CD14-positive monocyte (primary cell): ENCODE results near the gene ACTG1. TPM values are rescaled to one million over a fixed set of nuclear protein-coding genes. Genes with fewer than 3 reads are reported as not detected.
A peak's percentile ranks its signal among the peaks of the same experiment; 100 is the strongest.

Source experiments
- DNase-seq, 3 donors: peaks; one replicate each; pipeline ENCODE4 v3.0.0-alpha.2; 2011 to 2022
- H2AFZ ChIP-seq: 2 replicates; pipeline ENCODE4 v1.6.0; 2012; ENCODE audit warnings: mild to moderate bottlenecking, low read depth, low read length, inconsistent platforms; ENCODE audit not compliant: insufficient read depth, poor library complexity, severe bottlenecking
- H3K27ac ChIP-seq, 2 donors: 1 replicate in 1 of 2; 2 replicates in 1 of 2; pipeline ENCODE4 v1.5.1; 2012 to 2013; ENCODE audit warnings: low read length in 2 of 2, control low read depth in 1 of 2, inconsistent platforms in 1 of 2, low read depth in 1 of 2, mild to moderate bottlenecking in 1 of 2
- H3K27me3 ChIP-seq, 2 donors: one replicate each; pipeline versions ENCODE4 v1.6.0 to v1.6.1; 2011 to 2013; ENCODE audit warnings: low read length in 2 of 2; ENCODE audit not compliant: control insufficient read depth in 2 of 2, insufficient read depth in 2 of 2
- H3K36me3 ChIP-seq, 2 donors: replicated peaks in 1 of 2; 1 replicate in 1 of 2; 2 replicates in 1 of 2; pipeline versions ENCODE4 v1.5.1 to v1.6.1; 2012 to 2013; ENCODE audit warnings: low read length in 2 of 2, control low read depth in 1 of 2, inconsistent platforms in 1 of 2, mild to moderate bottlenecking in 1 of 2; ENCODE audit not compliant: insufficient read depth in 2 of 2, control insufficient read depth in 1 of 2
- H3K4me1 ChIP-seq, 2 donors: 1 replicate in 1 of 2; 2 replicates in 1 of 2; pipeline versions ENCODE4 v1.5.1 to v1.6.1; 2012 to 2013; ENCODE audit warnings: low read length in 2 of 2, control low read depth in 1 of 2, inconsistent platforms in 1 of 2, mild to moderate bottlenecking in 1 of 2, moderate library complexity in 1 of 2; ENCODE audit not compliant: insufficient read depth in 2 of 2, control insufficient read depth in 1 of 2
- H3K4me2 ChIP-seq: replicated peaks from 2 replicates; pipeline ENCODE3; 2012; ENCODE audit warnings: low read length, moderate library complexity, mild to moderate bottlenecking; ENCODE audit not compliant: poor library complexity, severe bottlenecking; ENCODE audit errors: extremely low read depth
- H3K4me3 ChIP-seq, 3 experiments: fragments of 200-600 bp in 1 of 3; sonication (generic) in 1 of 3; replicated peaks in 1 of 3; 1 replicate in 2 of 3; 2 replicates in 1 of 3; pipeline ENCODE4 v1.5.1; 2011 to 2013; ENCODE audit warnings: low read length in 3 of 3, mild to moderate bottlenecking in 3 of 3, control low read depth in 2 of 3, low read depth in 2 of 3, inconsistent platforms in 1 of 3, moderate library complexity in 1 of 3
- H3K79me2 ChIP-seq: 2 replicates; pipeline ENCODE4 v1.6.0; 2012; ENCODE audit warnings: mild to moderate bottlenecking, control low read depth, inconsistent platforms, low read length, moderate library complexity; ENCODE audit not compliant: insufficient read depth
- H3K9ac ChIP-seq: 2 replicates; pipeline ENCODE4 v1.6.0; 2017; ENCODE audit warnings: low read length, mild to moderate bottlenecking; ENCODE audit not compliant: insufficient read depth, poor library complexity, severe bottlenecking
- H3K9me3 ChIP-seq, 2 donors: replicated peaks in 1 of 2; 1 replicate in 1 of 2; 2 replicates in 1 of 2; pipeline versions ENCODE4 v1.5.1 to v1.6.1; 2012 to 2013; ENCODE audit warnings: low read length in 2 of 2, control low read depth in 1 of 2; ENCODE audit not compliant: control insufficient read depth in 1 of 2, insufficient read depth in 1 of 2
- H4K20me1 ChIP-seq: 2 replicates; pipeline ENCODE4 v1.6.0; 2012; ENCODE audit warnings: mild to moderate bottlenecking, low read length, control low read depth, moderate library complexity; ENCODE audit not compliant: insufficient read depth
- H3K27ac Mint-ChIP-seq, 7 donors: one replicate each; pipeline ENCODE4 v1.8.0; 2020; ENCODE audit warnings: mild to moderate bottlenecking in 7 of 7, mixed read lengths in 7 of 7, moderate library complexity in 6 of 7, inconsistent platforms in 2 of 7
- H3K27me3 Mint-ChIP-seq, 3 donors: one replicate each; pipeline ENCODE4 v1.8.0; 2021 to 2022; ENCODE audit warnings: low read depth in 3 of 3, mild to moderate bottlenecking in 3 of 3, mixed read lengths in 3 of 3, moderate library complexity in 3 of 3, inconsistent platforms in 1 of 3
- H3K36me3 Mint-ChIP-seq, 2 donors: one replicate each; pipeline ENCODE4 v1.8.0; 2020; ENCODE audit warnings: mixed read lengths in 2 of 2, inconsistent platforms in 1 of 2, mild to moderate bottlenecking in 1 of 2
- H3K4me1 Mint-ChIP-seq: one replicate; pipeline ENCODE4 v1.8.0; 2020; ENCODE audit warnings: mild to moderate bottlenecking, mixed read lengths
- H3K4me3 Mint-ChIP-seq, 2 donors: one replicate each; pipeline ENCODE4 v1.8.0; 2020; ENCODE audit warnings: mild to moderate bottlenecking in 2 of 2, mixed read lengths in 2 of 2, moderate library complexity in 1 of 2
- H3K9me3 Mint-ChIP-seq, 7 donors: one replicate each; pipeline ENCODE4 v1.8.0; 2020 to 2022; ENCODE audit warnings: mixed read lengths in 7 of 7, mild to moderate bottlenecking in 6 of 7, moderate library complexity in 6 of 7, inconsistent platforms in 2 of 7
- WGBS: methylation state at CpG from one replicate; pipeline ENCODE4 v1.1.5; 2013; ENCODE audit warnings: missing lambda C conversion rate; ENCODE audit not compliant: insufficient coverage; 5-methylcytosine and 5-hydroxymethylcytosine counted together
- intact Hi-C, 2 donors: fragments of 100-400 bp; cut with micrococcal nuclease; formaldehyde crosslinking; loops; one replicate each; pipeline versions ENCODE4 v1.15.0 to v1.15.1; 2023
- polyA plus RNA-seq, 3 donors: library from polyadenylated mRNA; depleted of rRNA in 1 of 3; unstranded in 2 of 3; stranded (reverse) in 1 of 3; fragments of 300-500 nt in 2 of 3; fragments of >200 nt in 1 of 3; fragmentation: Illumina TruSeq in 2 of 3; gene quantifications; 1 replicate in 2 of 3; 2 replicates in 1 of 3; pipeline ENCODE4 v1.2.3, GENCODE V29; 2012 to 2021
- TF ChIP-seq, protein P1 (sequence below): fragments of 200-600 bp; IDR thresholded peaks from one replicate; pipeline ENCODE4 v1.8.0; 2022; ENCODE audit warnings: antibody characterized with exemption, mild to moderate bottlenecking

ACTG1 gene
- polyA plus RNA-seq, 3 donors, result 1,133 to 3,195 (median 1,620) TPM

DNA sequence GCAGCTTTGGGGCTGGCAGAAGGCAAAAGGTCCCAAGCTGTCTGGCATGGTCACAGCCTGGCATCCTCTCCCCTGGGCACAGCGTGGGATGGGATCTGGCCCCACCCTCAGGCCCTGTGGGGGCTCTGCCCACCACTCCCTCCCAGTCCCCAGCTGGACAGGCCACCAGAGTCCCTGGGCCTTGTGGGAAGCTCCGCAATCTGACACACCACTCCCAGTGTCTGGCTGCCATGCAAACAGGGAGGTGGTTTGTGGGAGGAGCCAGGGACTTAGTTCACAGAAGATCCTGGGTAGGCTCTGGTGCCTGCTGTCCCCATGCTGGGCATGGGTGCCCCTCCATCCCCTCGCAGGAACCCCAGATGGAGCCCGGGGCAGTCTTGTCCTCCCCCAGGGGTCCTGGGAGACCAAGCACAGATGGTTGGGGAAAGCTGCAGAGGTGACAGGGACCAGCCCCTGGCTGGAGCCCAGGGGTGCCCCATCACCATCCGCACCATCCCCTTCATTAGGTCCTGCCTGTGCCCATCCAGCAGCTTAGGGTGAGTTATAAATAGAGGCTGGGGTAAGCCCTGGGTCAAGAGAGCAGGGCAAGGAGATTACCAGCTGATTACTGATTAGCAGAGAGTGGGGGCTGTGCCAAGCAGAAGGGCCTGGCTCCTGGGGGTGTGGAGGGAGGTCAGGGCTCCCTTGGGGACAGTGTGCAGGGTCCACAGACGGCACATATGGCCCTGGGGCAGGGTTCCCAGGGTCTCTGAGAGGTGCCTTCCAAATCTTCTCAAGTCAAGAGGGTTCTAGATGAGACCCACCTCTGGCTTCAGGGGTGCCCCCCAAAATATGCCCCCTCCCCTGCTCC, 21.8 kb upstream of the ACTG1 start:
- peaks cover 13% of the 10 kb centered on the region for H4K20me1 ChIP-seq
- DNase-seq, result no peak
- no peak overlapping the region for H3K4me3 ChIP-seq
- no peak overlapping the region for H3K27ac ChIP-seq
- peaks cover 11 to 19% of the 10 kb centered on the region in 2 donors for H3K36me3 Mint-ChIP-seq
- no peaks in the 10 kb centered on the region for H3K79me2 ChIP-seq
- peaks cover 10 to 16% of the 10 kb centered on the region in 2 donors for H3K36me3 ChIP-seq
- intact Hi-C loops, result loop anchor here in 1 of 2 donors (5.0 kb wide), 1 partner anchor 277 kb away; no protein-coding TSS in a partner anchor
- no peak overlapping the region for H3K27ac Mint-ChIP-seq
- TF ChIP-seq, protein P1, sequence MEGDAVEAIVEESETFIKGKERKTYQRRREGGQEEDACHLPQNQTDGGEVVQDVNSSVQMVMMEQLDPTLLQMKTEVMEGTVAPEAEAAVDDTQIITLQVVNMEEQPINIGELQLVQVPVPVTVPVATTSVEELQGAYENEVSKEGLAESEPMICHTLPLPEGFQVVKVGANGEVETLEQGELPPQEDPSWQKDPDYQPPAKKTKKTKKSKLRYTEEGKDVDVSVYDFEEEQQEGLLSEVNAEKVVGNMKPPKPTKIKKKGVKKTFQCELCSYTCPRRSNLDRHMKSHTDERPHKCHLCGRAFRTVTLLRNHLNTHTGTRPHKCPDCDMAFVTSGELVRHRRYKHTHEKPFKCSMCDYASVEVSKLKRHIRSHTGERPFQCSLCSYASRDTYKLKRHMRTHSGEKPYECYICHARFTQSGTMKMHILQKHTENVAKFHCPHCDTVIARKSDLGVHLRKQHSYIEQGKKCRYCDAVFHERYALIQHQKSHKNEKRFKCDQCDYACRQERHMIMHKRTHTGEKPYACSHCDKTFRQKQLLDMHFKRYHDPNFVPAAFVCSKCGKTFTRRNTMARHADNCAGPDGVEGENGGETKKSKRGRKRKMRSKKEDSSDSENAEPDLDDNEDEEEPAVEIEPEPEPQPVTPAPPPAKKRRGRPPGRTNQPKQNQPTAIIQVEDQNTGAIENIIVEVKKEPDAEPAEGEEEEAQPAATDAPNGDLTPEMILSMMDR, result no peak
- H3K9ac ChIP-seq, result no peak overlapping the region
- 89% methylated on average over 3 of the region's 6 CpGs for WGBS
- H3K9me3 Mint-ChIP-seq, result peaks cover 0 to 6% (median 2%) of the 10 kb centered on the region in 7 donors
- H3K4me1 Mint-ChIP-seq, result peaks cover 11% of the 10 kb centered on the region
- peaks cover 36 to 57% (median 42%) of the 10 kb centered on the region in 3 donors for H3K27me3 Mint-ChIP-seq
- H3K4me1 ChIP-seq, result peaks cover 7 to 12% of the 10 kb centered on the region in 2 donors
- peaks cover 9 to 55% of the 10 kb centered on the region in 2 donors for H3K27me3 ChIP-seq
- peak overlapping the region in 1 of 2 donors; percentile 35 for H3K4me3 Mint-ChIP-seq
- H3K9me3 ChIP-seq, result peaks cover 0 to 16% of the 10 kb centered on the region in 2 donors
- H2AFZ ChIP-seq, result no peak overlapping the region
- no peak overlapping the region for H3K4me2 ChIP-seq

DNA sequence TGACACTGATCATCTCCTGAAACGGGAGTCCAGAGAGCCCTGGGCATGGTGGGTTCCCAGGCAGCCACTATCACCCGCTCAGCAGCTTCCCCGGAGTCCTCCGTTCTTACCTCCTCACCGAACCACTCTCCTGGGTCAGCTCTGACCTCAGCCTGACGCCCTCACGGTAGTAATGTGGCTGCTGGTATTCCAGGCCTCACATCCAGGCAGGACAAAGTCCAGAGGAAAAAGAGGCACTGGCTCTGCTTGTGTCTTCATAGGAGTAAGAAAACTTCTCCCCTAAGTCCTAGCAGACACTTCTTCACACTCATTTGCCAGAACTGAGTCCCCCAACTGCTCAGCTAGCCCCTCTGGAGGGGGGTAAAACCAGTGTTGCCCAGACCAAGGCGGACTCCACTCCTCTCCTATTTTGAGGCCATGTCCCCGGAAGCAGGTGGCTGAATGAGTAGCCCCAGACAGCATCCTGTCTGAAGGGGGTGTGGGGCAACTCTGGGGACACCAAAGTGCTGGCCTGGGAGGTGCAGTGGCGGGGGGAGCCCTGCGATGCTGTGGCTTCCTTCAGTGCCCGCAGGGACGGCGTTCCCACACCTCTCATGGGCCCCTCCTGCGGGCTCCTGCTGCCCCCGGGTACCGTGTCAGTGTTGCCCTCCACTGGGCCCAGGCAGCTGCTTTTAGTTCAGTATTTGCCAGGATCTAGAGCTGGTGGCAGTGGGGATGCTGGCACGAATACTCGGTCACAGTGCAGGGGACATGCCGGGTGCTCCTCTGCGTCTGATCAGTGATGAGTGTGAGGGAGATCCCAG, 20.9 kb upstream of the ACTG1 start:
- intact Hi-C loops, result no loop called here
- Mint-ChIP-seq H3K4me1 (peaks cover 11% of the 10 kb centered on the region), H3K4me3 (no peak overlapping the region), H3K9me3 (peaks cover 0 to 6% (median 2%) of the 10 kb centered on the region in 7 donors), H3K27ac (no peak overlapping the region), H3K27me3 (peaks cover 41 to 65% (median 49%) of the 10 kb centered on the region in 3 donors), H3K36me3 (peaks cover 10 to 11% of the 10 kb centered on the region in 2 donors)
- DNase-seq, result no peak
- Histone ChIP-seq H3K4me1 (peaks cover 7 to 12% of the 10 kb centered on the region in 2 donors), H3K27me3 (peaks cover 9 to 61% of the 10 kb centered on the region in 2 donors), H3K36me3 (peaks cover 2 to 7% of the 10 kb centered on the region in 2 donors), H4K20me1 (peaks cover 13% of the 10 kb centered on the region), H3K9ac (no peak overlapping the region), H2AFZ (no peak overlapping the region), H3K27ac (no peak overlapping the region), H3K4me2 (no peak overlapping the region), H3K79me2 (no peaks in the 10 kb centered on the region), H3K4me3 (no peak overlapping the region), H3K9me3 (peaks cover 0 to 16% of the 10 kb centered on the region in 2 donors)
- 59% methylated on average over 21 of the region's 21 CpGs for WGBS
- TF ChIP-seq, protein P1, result no peak
